Stomach (tissue), 19 donors: ENCODE measurements around the gene PRICKLE2. TPM values are rescaled to one million over a fixed set of nuclear protein-coding genes. Genes with fewer than 3 reads are reported as not detected.

Experiments used
- DNase-seq, 2 donors: peaks; one replicate each; pipeline versions ENCODE4 v3.0.0 to v3.0.0-alpha.2; 2013 to 2019
- H3K27ac ChIP-seq, 5 donors: fragments of 200-600 bp in 4 of 5; sonication (generic) in 4 of 5; one replicate each; pipeline ENCODE4 v1.5.1; 2013 to 2019; ENCODE audit warnings: mild to moderate bottlenecking in 1 of 5, moderate library complexity in 1 of 5
- H3K27me3 ChIP-seq, 3 donors: fragments of 200-600 bp; sonication (generic); one replicate each; pipeline ENCODE4 v1.5.1; 2017 to 2019; ENCODE audit warnings: mixed run types in 1 of 3
- H3K36me3 ChIP-seq, 4 donors: fragments of 200-600 bp; sonication (generic); 1 replicate in 3 of 4; 2 replicates in 1 of 4; pipeline ENCODE4 v1.5.1; 2016 to 2019
- H3K4me1 ChIP-seq, 4 donors: fragments of 200-600 bp; sonication (generic); one replicate each; pipeline ENCODE4 v1.5.1; 2016 to 2019
- H3K4me3 ChIP-seq, 4 donors: fragments of 200-600 bp; sonication (generic) in 3 of 4; one replicate each; pipeline ENCODE4 v1.5.1; 2016 to 2019; ENCODE audit warnings: mild to moderate bottlenecking in 1 of 4
- H3K9me3 ChIP-seq, 4 donors: fragments of 200-600 bp; sonication (generic); one replicate each; pipeline ENCODE4 v1.5.1; 2016 to 2019
- EP300 ChIP-seq: sonication (generic); formaldehyde crosslinking; IDR thresholded peaks from one replicate; pipeline ENCODE4 v1.6.1; 2017; ENCODE audit warnings: antibody characterized with exemption
- POLR2A ChIP-seq, 4 donors: fragments of 450-650 bp; IDR thresholded peaks; one replicate each; pipeline ENCODE4 v1.6.1; 2016; ENCODE audit warnings: antibody characterized with exemption in 4 of 4, control low read depth in 2 of 4, mild to moderate bottlenecking in 1 of 4, moderate library complexity in 1 of 4
- POLR2AphosphoS5 ChIP-seq, 3 donors: sonication (generic); formaldehyde crosslinking; IDR thresholded peaks; one replicate each; pipeline ENCODE4 v1.6.1; 2016; ENCODE audit warnings: antibody characterized with exemption in 3 of 3
- WGBS, 5 donors: extraction: QIAGEN DNeasy Blood & Tissue Kit in 3 of 5; methylation state at CpG; one replicate each; pipeline versions ENCODE4 v1.1.5 to v1.1.7; 2013 to 2018; 5-methylcytosine and 5-hydroxymethylcytosine counted together
- intact Hi-C: fragments of 100-400 bp; cut with DNase I; formaldehyde crosslinking; loops from one replicate; pipeline ENCODE4 v1.15.1; 2023; ENCODE audit warnings: low total_unique reads
- long read RNA-seq, 10 donors: transcript quantifications; one replicate each; lab custom pipeline, GENCODE V29; 2026
- polyA plus RNA-seq, 3 donors: library from polyadenylated mRNA; stranded (reverse); fragments of 200-250 nt; gene quantifications; one replicate each; pipeline ENCODE4 v1.2.3, GENCODE V29; 2013
- total RNA-seq, 5 donors: library from RNA; depleted of rRNA; stranded (reverse); fragments of >200 nt; gene quantifications; one replicate each; pipeline versions ENCODE4 v1.1.0 to v1.2.3, GENCODE V29; 2014 to 2016
- TF ChIP-seq, protein P1 (sequence below), 7 experiments: fragments of 450-650 bp in 4 of 7; fragments of 200-600 bp in 3 of 7; sonication (generic) in 3 of 7; IDR thresholded peaks; one replicate each; pipeline ENCODE4 v1.5.1; 2016 to 2019; ENCODE audit warnings: antibody characterized with exemption in 7 of 7, control low read depth in 2 of 7, mild to moderate bottlenecking in 1 of 7
- donor health status: healthy with polysubstance abuse.
- donor health status: Bipolar disorder and iron deficiency.
- donor health status: healthy.

The PRICKLE2 gene, protein sequence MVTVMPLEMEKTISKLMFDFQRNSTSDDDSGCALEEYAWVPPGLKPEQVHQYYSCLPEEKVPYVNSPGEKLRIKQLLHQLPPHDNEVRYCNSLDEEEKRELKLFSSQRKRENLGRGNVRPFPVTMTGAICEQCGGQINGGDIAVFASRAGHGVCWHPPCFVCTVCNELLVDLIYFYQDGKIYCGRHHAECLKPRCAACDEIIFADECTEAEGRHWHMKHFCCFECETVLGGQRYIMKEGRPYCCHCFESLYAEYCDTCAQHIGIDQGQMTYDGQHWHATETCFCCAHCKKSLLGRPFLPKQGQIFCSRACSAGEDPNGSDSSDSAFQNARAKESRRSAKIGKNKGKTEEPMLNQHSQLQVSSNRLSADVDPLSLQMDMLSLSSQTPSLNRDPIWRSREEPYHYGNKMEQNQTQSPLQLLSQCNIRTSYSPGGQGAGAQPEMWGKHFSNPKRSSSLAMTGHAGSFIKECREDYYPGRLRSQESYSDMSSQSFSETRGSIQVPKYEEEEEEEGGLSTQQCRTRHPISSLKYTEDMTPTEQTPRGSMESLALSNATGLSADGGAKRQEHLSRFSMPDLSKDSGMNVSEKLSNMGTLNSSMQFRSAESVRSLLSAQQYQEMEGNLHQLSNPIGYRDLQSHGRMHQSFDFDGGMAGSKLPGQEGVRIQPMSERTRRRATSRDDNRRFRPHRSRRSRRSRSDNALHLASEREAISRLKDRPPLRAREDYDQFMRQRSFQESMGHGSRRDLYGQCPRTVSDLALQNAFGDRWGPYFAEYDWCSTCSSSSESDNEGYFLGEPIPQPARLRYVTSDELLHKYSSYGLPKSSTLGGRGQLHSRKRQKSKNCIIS
- total RNA-seq (10 to 100 TPM; 10.7 to 59.1 (median 42.5) TPM), polyA plus RNA-seq (1 to 10 TPM; 3.7 to 4.0 (median 3.8) TPM)
- long read RNA-seq, donor 1, full-length matches to known transcripts: 15 of 15 reads
- long read RNA-seq, donor 1, partial matches to known transcripts: 0 of 15 reads
- long read RNA-seq, donor 1, other reads (novel, unspliced or antisense): 0 of 15 reads
- long read RNA-seq, donor 2, full-length matches to known transcripts: 25 of 25 reads
- long read RNA-seq, donor 2, partial matches to known transcripts: 0 of 25 reads
- long read RNA-seq, donor 2, other reads (novel, unspliced or antisense): 0 of 25 reads
- long read RNA-seq, donor 3, full-length matches to known transcripts: 7 of 7 reads
- long read RNA-seq, donor 3, partial matches to known transcripts: 0 of 7 reads
- long read RNA-seq, donor 3, other reads (novel, unspliced or antisense): 0 of 7 reads
- long read RNA-seq, donor 4, full-length matches to known transcripts: 1 of 1 reads
- long read RNA-seq, donor 4, partial matches to known transcripts: 0 of 1 reads
- long read RNA-seq, donor 4, other reads (novel, unspliced or antisense): 0 of 1 reads
- long read RNA-seq, donor 5, full-length matches to known transcripts: 11 of 11 reads
- long read RNA-seq, donor 5, partial matches to known transcripts: 0 of 11 reads
- long read RNA-seq, donor 5, other reads (novel, unspliced or antisense): 0 of 11 reads
- long read RNA-seq, donor 6: 0 reads
- long read RNA-seq, donor 7, full-length matches to known transcripts: 30 of 30 reads
- long read RNA-seq, donor 7, partial matches to known transcripts: 0 of 30 reads
- long read RNA-seq, donor 7, other reads (novel, unspliced or antisense): 0 of 30 reads
- long read RNA-seq, donor 8, full-length matches to known transcripts: 10 of 10 reads
- long read RNA-seq, donor 8, partial matches to known transcripts: 0 of 10 reads
- long read RNA-seq, donor 8, other reads (novel, unspliced or antisense): 0 of 10 reads
- long read RNA-seq, donor 9, full-length matches to known transcripts: 13 of 19 reads
- long read RNA-seq, donor 9, partial matches to known transcripts: 6 of 19 reads
- long read RNA-seq, donor 9, other reads (novel, unspliced or antisense): 0 of 19 reads
- long read RNA-seq, donor 10, full-length matches to known transcripts: 1 of 1 reads
- long read RNA-seq, donor 10, partial matches to known transcripts: 0 of 1 reads
- long read RNA-seq, donor 10, other reads (novel, unspliced or antisense): 0 of 1 reads

GRCh38 chr3:64224826-64225610 is at the start of gene PRICKLE2:
TSS of gene PRICKLE2 (minus strand) at chr3:64225466. CDS start at chr3:64198927, 26,539 bp downstream.
- intact Hi-C loops: no loop called here
- Histone ChIP-seq H3K4me3 (peak within 1 kb of the TSS; percentile 24 to 32 (median 26)), H3K27me3 (no peaks in the 10 kb centered on the region), H3K27ac (peak within 1 kb of the TSS; percentile 7 to 89 (median 75)), H3K4me1 (peaks cover 18 to 77% (median 53%) of the 10 kb centered on the region in 4 donors), H3K36me3 (no peaks in the 10 kb centered on the region), H3K9me3 (no peaks in the 10 kb centered on the region)
- WGBS, 5 donors: 21 to 34% (median 24%) methylated on average over 13 of the region's 13 CpGs
- peak; percentile 67 to 89 for DNase-seq
- TF ChIP-seq EP300 (no peak), POLR2AphosphoS5 (IDR thresholded peaks at IDR 0.05) (peak in 2 of 3 donors; percentile 3 to 20), POLR2A (IDR thresholded peaks at IDR 0.05) (no peak)
- TF ChIP-seq, protein P1, sequence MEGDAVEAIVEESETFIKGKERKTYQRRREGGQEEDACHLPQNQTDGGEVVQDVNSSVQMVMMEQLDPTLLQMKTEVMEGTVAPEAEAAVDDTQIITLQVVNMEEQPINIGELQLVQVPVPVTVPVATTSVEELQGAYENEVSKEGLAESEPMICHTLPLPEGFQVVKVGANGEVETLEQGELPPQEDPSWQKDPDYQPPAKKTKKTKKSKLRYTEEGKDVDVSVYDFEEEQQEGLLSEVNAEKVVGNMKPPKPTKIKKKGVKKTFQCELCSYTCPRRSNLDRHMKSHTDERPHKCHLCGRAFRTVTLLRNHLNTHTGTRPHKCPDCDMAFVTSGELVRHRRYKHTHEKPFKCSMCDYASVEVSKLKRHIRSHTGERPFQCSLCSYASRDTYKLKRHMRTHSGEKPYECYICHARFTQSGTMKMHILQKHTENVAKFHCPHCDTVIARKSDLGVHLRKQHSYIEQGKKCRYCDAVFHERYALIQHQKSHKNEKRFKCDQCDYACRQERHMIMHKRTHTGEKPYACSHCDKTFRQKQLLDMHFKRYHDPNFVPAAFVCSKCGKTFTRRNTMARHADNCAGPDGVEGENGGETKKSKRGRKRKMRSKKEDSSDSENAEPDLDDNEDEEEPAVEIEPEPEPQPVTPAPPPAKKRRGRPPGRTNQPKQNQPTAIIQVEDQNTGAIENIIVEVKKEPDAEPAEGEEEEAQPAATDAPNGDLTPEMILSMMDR (IDR thresholded peaks at IDR 0.05): peak in 2 of 7 experiments; percentile 14 to 17

DNA sequence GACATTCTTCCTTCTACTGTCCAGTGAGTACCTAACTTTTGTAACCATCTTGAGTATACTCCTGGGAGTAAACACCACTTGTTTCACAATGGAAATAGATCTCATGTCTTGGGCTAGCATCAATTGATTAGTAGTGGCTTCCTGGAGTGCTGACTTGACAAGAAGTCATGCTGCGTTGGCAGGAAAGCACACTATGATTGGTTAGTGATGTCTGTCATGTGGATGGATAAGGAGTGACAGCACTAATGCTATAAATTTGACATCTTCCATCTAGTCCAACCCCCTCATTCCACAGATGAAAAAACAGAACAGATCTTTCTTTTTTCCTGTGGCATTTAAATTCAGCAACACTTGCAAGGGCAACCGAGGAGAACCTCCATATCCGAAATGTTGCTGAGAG is 47.6 kb upstream of the PRICKLE2 start:
- no peak for DNase-seq
- Histone ChIP-seq H3K36me3 (no peaks in the 10 kb centered on the region), H3K9me3 (no peaks in the 10 kb centered on the region), H3K4me1 (peaks cover 0 to 12% (median 3%) of the 10 kb centered on the region in 4 donors), H3K4me3 (no peak overlapping the region), H3K27ac (no peak overlapping the region), H3K27me3 (peaks cover 0 to 4% (median 2%) of the 10 kb centered on the region in 3 donors)
- WGBS, 5 donors: 89 to 93% (median 90%) methylated on average over 3 of the region's 3 CpGs
- intact Hi-C loops: no loop called here
- TF ChIP-seq POLR2A (IDR thresholded peaks at IDR 0.05) (no peak), POLR2AphosphoS5 (IDR thresholded peaks at IDR 0.05) (no peak), EP300 (no peak)
- TF ChIP-seq, protein P1 (IDR thresholded peaks at IDR 0.05): no peak

GRCh38 chr3:64272271-64272670 is 47.0 kb upstream of the PRICKLE2 start:
- Histone ChIP-seq H3K9me3 (no peaks in the 10 kb centered on the region), H3K27ac (no peak overlapping the region), H3K36me3 (no peaks in the 10 kb centered on the region), H3K4me3 (no peak overlapping the region), H3K4me1 (peaks cover 0 to 12% (median 4%) of the 10 kb centered on the region in 4 donors), H3K27me3 (peaks cover 0 to 8% (median 5%) of the 10 kb centered on the region in 3 donors)
- no peak for DNase-seq
- intact Hi-C loops: no loop called here
- WGBS, 5 donors: 93 to 98% (median 96%) methylated on average over 2 of the region's 2 CpGs
- TF ChIP-seq, protein P1 (IDR thresholded peaks at IDR 0.05): no peak
- no peak for TF ChIP-seq EP300
- no peak for TF ChIP-seq POLR2AphosphoS5 (IDR thresholded peaks at IDR 0.05)
- no peak for TF ChIP-seq POLR2A (IDR thresholded peaks at IDR 0.05)
